Measurements from ENCODE around the gene BLACAT1. TPM values are rescaled to one million over a fixed set of nuclear protein-coding genes. Genes with fewer than 3 reads are reported as not detected.

The BLACAT1 gene
- total RNA-seq, 1 experiment from 2014 or later: 0.34 TPM

DNA sequence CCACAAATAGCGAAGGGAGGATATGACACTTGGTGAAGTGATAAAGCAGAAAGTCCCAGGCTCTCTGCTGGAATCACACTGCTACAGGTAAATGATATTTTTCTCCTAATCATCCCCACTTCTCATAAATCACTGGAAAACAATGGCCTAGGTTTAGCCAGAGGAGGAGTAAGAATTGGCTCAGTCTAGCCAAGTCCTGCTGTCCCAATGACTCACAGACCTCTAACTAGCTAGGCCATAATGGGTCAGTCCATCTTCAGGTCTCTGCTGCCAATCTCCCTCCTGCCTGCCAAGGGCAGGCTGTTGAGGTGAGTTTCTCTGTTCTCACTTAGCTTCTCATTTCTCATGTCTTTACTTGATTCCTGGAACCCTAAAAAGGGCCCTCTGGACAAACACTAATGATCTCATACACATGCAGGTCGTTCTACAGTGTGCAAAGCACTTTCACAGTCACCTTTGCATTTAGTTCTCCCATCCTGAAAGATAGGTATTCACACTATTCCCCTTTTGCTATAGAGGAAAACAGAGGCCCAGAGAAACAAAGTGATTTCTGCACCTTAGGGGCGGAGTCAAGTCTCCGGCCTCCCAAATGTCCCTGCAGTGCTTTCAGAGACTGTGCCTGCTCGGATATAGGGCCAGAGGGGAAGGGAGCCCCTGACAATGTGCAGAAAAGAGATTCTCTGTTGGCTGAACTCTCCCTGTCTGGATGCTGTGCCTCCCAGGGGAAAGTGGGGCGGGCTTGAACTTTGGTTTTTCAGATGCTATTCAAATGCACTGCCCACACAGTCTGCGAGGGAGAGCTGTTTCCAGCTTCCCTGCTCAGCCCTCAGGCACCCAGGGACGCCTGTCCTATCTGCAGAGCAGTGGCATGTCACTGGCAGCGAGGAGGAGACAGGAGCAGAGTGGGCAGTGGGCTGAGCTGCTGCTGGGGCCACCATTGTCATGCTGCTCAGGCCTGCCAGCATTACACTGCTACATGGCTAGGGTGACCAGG lies 44.7 kb upstream of the BLACAT1 start:
- no peaks in the 10 kb centered on the region for H3K36me3 ChIP-seq (ENCODE audit: control insufficient read depth, insufficient read depth, low read length)
- TF ChIP-seq CTCF (IDR thresholded peaks at IDR 0.05; ENCODE audit: insufficient read depth in 1 of 2, low read depth in 1 of 2, low read length in 1 of 2, severe bottlenecking in 1 of 2, unreplicated experiment in 1 of 2): no peak
- Mint-ChIP-seq H3K9me3 (ENCODE audit: unreplicated experiment) (no peaks in the 10 kb centered on the region), H3K27me3 (ENCODE audit: insufficient read depth, unreplicated experiment) (no peaks in the 10 kb centered on the region), H3K36me3 (ENCODE audit: insufficient read depth, unreplicated experiment) (no peaks in the 10 kb centered on the region), H3K4me3 (ENCODE audit: unreplicated experiment) (no peak overlapping the region), H3K4me1 (ENCODE audit: low read depth, unreplicated experiment) (peaks cover 16% of the 10 kb centered on the region), H3K27ac (ENCODE audit: unreplicated experiment) (no peak overlapping the region)
- POLR2A ChIA-PET: no interaction called here
- DNase-seq: no peak
- no peaks in the 10 kb centered on the region for H3K9me3 ChIP-seq
- CTCF ChIA-PET: interaction anchor here (1.3 kb wide), 1 partner anchor 25 kb away, joined by 3 read pairs; no protein-coding TSS in a partner anchor
- intact Hi-C loops (cut with micrococcal nuclease; ENCODE audit: unreplicated experiment): no loop called here
- no peaks in the 10 kb centered on the region for H3K27me3 ChIP-seq (replicated peaks; ENCODE audit: control insufficient read depth, insufficient read depth, low read length)
- no TSS peak for BruUV-seq (replicated peaks)
- no peak overlapping the region for H3K4me3 ChIP-seq (ENCODE audit: low read depth, low read length)
- H3K4me1 ChIP-seq: peaks cover 24% of the 10 kb centered on the region

GRCh38 chr1:205499789-205500188 lies 43.9 kb upstream of the BLACAT1 start:
- peaks cover 23% of the 10 kb centered on the region for H3K4me1 ChIP-seq
- H3K4me1 Mint-ChIP-seq (ENCODE audit: low read depth, unreplicated experiment): peaks cover 16% of the 10 kb centered on the region
- ChIA-PET CTCF (interaction anchor here (0.6 to 1.5 kb wide), 2 partner anchors 14 to 158 kb away, joined by 5 to 7 read pairs; no protein-coding TSS in a partner anchor), POLR2A (no interaction called here)
- no peaks in the 10 kb centered on the region for H3K9me3 Mint-ChIP-seq (ENCODE audit: unreplicated experiment)
- H3K27me3 ChIP-seq (replicated peaks; ENCODE audit: control insufficient read depth, insufficient read depth, low read length): no peaks in the 10 kb centered on the region
- H3K27ac Mint-ChIP-seq (ENCODE audit: unreplicated experiment): no peak overlapping the region
- TF ChIP-seq CTCF (IDR thresholded peaks at IDR 0.05; ENCODE audit: insufficient read depth in 1 of 2, low read depth in 1 of 2, low read length in 1 of 2, severe bottlenecking in 1 of 2, unreplicated experiment in 1 of 2): no peak
- H3K9me3 ChIP-seq: no peaks in the 10 kb centered on the region
- H3K36me3 Mint-ChIP-seq (ENCODE audit: insufficient read depth, unreplicated experiment): no peaks in the 10 kb centered on the region
- BruUV-seq (replicated peaks): no TSS peak
- no peak for DNase-seq
- H3K36me3 ChIP-seq (ENCODE audit: control insufficient read depth, insufficient read depth, low read length): no peaks in the 10 kb centered on the region
- H3K4me3 Mint-ChIP-seq (ENCODE audit: unreplicated experiment): no peak overlapping the region
- intact Hi-C loops (cut with micrococcal nuclease; ENCODE audit: unreplicated experiment): no loop called here
- no peak overlapping the region for H3K4me3 ChIP-seq (ENCODE audit: low read depth, low read length)
- H3K27me3 Mint-ChIP-seq (ENCODE audit: insufficient read depth, unreplicated experiment): no peaks in the 10 kb centered on the region

GRCh38 chr1:205497351-205497750 lies 41.5 kb upstream of the BLACAT1 start:
- BruUV-seq (replicated peaks): no TSS peak
- Mint-ChIP-seq H3K27me3 (ENCODE audit: insufficient read depth, unreplicated experiment) (no peaks in the 10 kb centered on the region), H3K4me3 (ENCODE audit: unreplicated experiment) (no peak overlapping the region), H3K4me1 (ENCODE audit: low read depth, unreplicated experiment) (peaks cover 5% of the 10 kb centered on the region), H3K36me3 (ENCODE audit: insufficient read depth, unreplicated experiment) (no peaks in the 10 kb centered on the region), H3K9me3 (ENCODE audit: unreplicated experiment) (no peaks in the 10 kb centered on the region), H3K27ac (ENCODE audit: unreplicated experiment) (no peak overlapping the region)
- TF ChIP-seq CTCF (IDR thresholded peaks at IDR 0.05; ENCODE audit: insufficient read depth in 1 of 2, low read depth in 1 of 2, low read length in 1 of 2, severe bottlenecking in 1 of 2, unreplicated experiment in 1 of 2): no peak
- intact Hi-C loops (cut with micrococcal nuclease; ENCODE audit: unreplicated experiment): no loop called here
- ChIA-PET CTCF (no interaction called here), POLR2A (no interaction called here)
- peaks cover 7% of the 10 kb centered on the region for H3K4me1 ChIP-seq
- no peak overlapping the region for H3K4me3 ChIP-seq (ENCODE audit: low read depth, low read length)
- H3K27me3 ChIP-seq (replicated peaks; ENCODE audit: control insufficient read depth, insufficient read depth, low read length): no peaks in the 10 kb centered on the region; the same call in 1 of the 2 replicates
- no peaks in the 10 kb centered on the region for H3K9me3 ChIP-seq
- DNase-seq: no peak
- no peaks in the 10 kb centered on the region for H3K36me3 ChIP-seq (ENCODE audit: control insufficient read depth, insufficient read depth, low read length)

Measured in Caco-2 (cell line).